ENCODE results near the gene PRR19.

The PRR19 gene

DNA sequence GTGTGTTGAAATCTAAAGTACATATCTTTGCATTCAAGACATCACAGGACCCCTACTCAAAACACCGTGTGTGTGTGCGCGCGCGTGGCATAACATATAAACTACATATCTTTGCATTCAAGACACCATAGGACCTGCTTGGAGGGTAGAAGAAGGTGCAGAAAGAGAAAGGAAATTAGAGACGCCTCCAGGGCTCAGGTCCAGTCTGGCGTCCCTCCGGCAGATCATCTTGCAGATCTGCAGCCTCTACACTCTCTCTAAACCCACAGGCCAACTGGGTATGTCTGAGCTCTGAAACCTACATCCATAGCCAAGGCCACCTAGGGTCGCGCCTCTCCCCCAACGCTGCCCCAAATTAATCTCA lies 1.2 kb downstream of the PRR19 start:
- no peak for DNase-seq

GRCh38 chr19:42303876-42304275 lies 1.9 kb downstream of the PRR19 start:
- no peak for DNase-seq

DNA sequence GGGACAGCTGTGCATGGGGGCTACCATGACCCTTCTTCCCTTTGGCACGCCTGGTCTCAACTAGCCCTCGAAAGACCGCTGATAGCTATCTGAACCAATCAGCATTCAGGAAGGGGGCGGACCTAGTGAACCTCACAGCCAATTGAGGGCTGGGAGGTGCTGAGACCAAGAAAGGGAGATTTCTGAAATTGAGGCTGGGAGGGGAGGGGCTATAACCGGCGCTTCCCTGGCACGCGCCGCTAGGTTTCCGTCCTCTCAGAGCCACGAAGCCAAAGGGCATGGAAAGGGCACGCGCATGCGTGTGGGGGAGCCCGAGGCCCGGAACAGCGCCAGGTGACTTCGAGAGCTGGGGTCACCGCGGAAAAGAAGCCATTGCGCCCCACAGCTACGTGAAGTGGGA lies 4.7 kb downstream of the PRR19 start:
- no peak for DNase-seq

DNA sequence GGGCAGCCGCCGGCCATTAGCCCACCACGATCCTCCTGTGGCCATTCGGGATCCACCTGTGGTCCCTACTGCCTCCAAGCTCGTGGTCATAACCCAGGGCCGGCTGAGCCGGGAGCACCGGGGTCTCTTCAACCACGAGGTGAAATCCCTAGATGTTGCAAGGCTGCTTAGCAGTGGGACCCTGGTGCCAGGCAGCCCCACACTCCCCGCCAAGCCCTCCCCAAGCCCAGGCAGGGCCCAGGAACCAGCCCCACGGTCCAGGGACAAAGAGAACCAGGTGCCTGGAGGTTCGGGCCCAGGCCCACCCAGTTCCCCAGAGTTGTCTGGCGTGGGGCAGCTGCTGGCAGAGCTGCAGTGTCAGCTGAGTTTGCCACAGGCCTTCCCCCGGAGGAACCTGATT lies 7.8 kb downstream of the PRR19 start:
- DNase-seq = no peak

DNA sequence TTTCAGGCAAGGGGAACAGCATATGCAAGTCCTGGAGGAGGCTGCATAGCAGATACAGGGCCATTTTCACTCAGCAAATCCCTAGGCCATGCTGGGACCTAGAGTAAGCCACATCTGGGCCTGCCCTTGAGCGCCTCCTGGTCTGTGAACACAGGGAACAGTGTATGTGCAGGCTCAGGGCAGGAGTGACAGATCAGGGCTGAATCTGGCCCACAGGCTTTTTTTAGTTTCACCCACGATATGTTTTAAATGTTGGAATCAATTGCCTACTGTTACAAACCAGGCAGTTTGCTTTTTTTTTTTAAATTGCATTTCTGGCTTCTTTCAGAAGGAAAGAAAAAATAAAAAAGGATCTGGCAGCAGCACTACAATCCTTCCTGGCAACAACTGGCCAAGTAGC lies 9.7 kb downstream of the PRR19 start:
- no peak for DNase-seq

- no peak for DNase-seq
Measured at GRCh38 chr19:42312370-42312769, 10.4 kb downstream of the PRR19 start.

GRCh38 chr19:42313096-42313839 lies 11.3 kb downstream of the PRR19 start, which contains the start of gene TMEM145:
TSS of gene TMEM145 (plus strand) at chr19:42313309. CDS start at chr19:42313377, 68 bp downstream.
- no peak for DNase-seq

DNA sequence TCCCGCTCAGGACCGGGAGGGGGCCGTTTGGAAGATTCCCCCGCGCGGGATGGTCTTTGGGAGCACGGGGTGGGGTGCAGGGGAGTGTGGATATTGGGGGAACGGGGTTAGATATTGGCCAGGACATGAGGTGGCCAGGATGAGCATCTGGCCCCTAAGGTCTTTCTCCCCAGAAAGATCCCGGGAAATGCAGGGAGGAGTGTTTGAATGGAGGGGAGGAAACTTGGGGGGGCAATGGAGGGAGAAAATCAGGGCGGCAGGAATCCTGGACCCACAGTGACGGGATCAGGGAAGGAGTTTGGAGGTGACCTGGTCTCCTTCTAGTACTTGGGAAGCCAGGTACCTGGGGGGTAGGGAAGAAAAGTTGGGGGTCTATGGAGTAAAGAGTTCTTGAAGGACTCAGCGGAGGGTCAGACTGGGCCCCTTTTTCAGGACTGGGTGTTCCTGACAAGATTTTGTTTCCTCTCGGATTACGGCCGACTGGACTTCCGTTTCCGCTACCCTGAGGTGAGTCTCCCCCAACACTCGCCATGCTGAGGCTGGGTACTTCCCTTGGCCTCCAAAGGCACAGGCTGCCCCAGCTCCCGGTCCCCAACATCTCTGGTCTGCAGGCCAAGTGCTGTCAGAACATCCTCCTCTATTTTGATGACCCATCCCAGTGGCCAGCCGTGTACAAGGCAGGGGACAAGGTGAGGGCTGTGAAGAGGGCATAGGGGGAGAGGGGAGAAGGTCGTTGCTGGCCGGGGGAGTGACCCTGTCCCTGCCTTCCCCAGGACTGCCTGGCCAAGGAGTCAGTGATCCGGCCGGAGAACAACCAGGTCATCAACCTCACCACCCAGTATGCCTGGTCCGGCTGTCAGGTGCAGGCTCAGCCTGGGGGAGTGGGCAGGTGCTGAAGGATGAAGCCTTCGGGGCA lies 12.2 kb downstream of the PRR19 start:
- no peak for DNase-seq

- DNase-seq = no peak
Measured at GRCh38 chr19:42315024-42315423, 13.1 kb downstream of the PRR19 start.

DNA sequence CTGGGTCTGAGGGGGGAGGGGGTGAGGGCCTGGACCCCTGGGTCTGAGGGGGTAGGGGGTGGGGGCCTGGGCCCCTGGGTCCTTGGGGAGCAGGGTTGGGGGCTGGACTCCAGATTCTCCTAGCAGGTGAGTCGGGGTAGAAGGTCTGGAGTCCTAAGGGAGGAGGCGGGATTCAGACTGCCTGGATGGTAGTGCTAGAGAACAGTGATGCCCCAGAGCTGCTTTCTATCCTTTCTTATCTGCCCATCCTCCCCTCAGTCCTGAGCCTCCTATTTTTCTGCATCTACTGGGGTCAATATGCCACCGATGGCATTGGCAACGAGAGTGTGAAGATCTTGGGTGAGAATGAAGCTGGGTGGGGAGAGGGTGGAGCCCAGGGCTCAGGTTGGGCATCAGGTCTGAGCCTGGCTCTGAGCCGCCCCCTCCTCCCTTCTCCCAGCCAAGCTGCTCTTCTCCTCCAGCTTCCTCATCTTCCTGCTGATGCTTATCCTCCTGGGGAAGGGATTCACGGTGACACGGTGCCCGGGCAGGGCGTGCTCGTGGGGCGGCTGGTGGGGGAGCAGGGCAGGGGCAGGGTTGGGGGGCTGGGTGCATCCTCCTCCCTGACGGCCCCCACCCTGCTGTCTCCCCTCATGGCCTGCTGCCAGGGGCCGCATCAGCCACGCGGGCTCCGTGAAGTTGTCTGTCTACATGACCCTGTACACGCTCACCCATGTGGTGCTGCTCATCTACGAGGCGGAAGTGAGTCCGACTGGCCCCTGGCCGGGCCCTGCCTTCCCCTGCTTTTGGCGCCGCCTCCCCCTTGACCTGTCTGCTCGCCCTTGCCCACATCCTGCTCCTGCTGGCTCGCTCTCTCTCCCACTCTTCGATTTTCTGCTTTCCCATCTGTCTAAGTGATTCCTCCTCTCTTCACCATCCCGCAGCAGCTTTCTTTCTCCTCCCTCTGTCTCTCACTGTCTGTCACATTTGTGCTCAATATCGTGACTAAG lies 14.6 kb downstream of the PRR19 start:
- no peak for DNase-seq

- no peak for DNase-seq
Measured at GRCh38 chr19:42317535-42317934, 15.6 kb downstream of the PRR19 start.

GRCh38 chr19:42322305-42322704 lies 20.4 kb downstream of the PRR19 start:
- DNase-seq = no peak

DNA sequence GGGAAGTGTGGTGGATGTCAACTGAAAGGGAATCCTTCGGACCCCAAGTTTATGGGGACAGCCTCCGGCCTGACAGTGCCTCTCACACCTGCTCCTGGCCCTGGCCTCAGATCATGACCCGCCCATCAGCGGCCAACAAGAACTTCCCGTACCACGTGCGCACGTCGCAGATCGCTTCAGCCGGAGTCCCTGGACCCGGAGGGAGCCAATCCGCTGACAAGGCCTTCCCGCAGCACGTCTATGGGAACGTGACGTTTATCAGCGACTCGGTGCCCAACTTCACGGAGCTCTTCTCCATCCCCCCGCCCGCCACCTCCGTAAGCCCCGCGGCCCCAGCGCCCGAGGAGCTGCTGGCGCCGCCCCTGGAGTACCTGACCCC lies 21.5 kb downstream of the PRR19 start:
- DNase-seq = no peak

- no peak for DNase-seq
Measured at GRCh38 chr19:42323852-42324654, 22.1 kb downstream of the PRR19 start.

GRCh38 chr19:42324655-42325307 lies 22.8 kb downstream of the PRR19 start:
- no peak for DNase-seq

GRCh38 chr19:42325308-42325895 lies 23.5 kb downstream of the PRR19 start, which contains the start of gene MEGF8:
TSS of gene MEGF8 (plus strand) at chr19:42325635. CDS start at chr19:42326244, 609 bp downstream.
- DNase-seq = peak; percentile 96

GRCh38 chr19:42325896-42326771 lies 24.2 kb downstream of the PRR19 start:
- no peak for DNase-seq

- no peak for DNase-seq
Measured at GRCh38 chr19:42326969-42327368, 25.0 kb downstream of the PRR19 start.

DNA sequence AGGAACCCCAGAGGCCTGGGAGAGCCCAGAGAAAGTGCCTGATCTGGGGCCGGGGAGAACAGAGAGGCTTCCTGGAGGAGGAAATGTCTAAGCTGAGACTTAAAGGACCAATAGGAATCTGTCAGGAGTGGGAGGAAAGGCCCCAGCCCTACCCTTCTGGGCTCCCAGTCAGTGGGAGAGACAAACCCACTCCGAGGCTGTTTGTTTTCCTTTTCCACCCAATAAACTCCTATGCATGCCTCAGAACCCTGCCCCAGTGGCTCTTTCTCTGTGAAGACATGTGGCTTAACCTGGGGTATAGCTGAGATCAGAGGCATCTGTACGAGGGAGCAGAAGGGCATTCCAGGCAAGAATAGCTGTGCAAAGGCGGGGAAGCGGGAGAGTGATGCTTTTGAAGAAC lies 25.4 kb downstream of the PRR19 start:
- DNase-seq = no peak

DNA sequence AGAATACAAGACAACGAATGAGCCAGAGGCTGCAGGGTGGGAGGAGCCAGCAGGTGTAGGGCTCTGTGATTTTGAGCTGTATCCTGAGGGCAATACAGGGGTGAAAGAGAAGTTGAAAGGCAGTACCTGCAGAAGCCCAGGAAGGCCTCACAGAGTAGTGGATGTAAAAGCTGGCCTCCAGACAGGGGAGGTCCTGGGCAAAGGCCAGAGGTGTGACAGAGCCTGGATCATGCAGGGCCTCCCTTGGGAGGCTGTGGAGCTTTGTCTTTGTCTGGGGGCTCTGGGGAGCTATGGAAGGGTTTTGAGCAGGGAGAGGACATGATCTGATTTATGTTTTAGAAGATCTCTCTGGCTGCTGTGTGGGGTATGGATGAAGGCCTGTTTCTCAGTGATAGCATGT lies 26.2 kb downstream of the PRR19 start:
- no peak for DNase-seq

All from NCI-H524 treated with DMSO at 0.1 percent for 48 hours (cell line).